Lung (tissue), 12 donors: ENCODE measurements around the gene CHP2. TPM values are rescaled to one million over a fixed set of nuclear protein-coding genes. Genes with fewer than 3 reads are reported as not detected.

Experiments
- ATAC-seq: fragments of 200-7000 bp; cut with Tn5 transposase; one replicate; pipeline ENCODE4 v1.9.1; 2020; ENCODE audit warnings: moderate number of reproducible peaks; ENCODE audit not compliant: insufficient read depth, low FRiP score
- DNase-seq, 3 donors: peaks; one replicate each; pipeline ENCODE4 v3.0.0-alpha.2; 2013 to 2017
- H3K27ac ChIP-seq, 2 donors: one replicate each; pipeline ENCODE4 v1.5.1; 2013; ENCODE audit warnings: mild to moderate bottlenecking in 2 of 2, moderate library complexity in 2 of 2, control low read depth in 1 of 2, inconsistent platforms in 1 of 2, low read depth in 1 of 2, low read length in 1 of 2
- H3K27me3 ChIP-seq, 3 donors: one replicate each; pipeline ENCODE4 v1.5.1; 2013; ENCODE audit warnings: low read length in 2 of 3; ENCODE audit not compliant: control insufficient read depth in 3 of 3, insufficient read depth in 3 of 3
- H3K36me3 ChIP-seq, 4 donors: one replicate each; pipeline ENCODE4 v1.5.1; 2013; ENCODE audit warnings: low read length in 4 of 4, mild to moderate bottlenecking in 1 of 4, moderate library complexity in 1 of 4; ENCODE audit not compliant: control insufficient read depth in 4 of 4, insufficient read depth in 4 of 4
- H3K4me1 ChIP-seq, 5 donors: one replicate each; pipeline ENCODE4 v1.5.1; 2013; ENCODE audit warnings: low read length in 5 of 5, mild to moderate bottlenecking in 2 of 5, moderate library complexity in 1 of 5; ENCODE audit not compliant: control insufficient read depth in 5 of 5, insufficient read depth in 5 of 5
- H3K4me3 ChIP-seq: one replicate; pipeline ENCODE4 v1.5.1; 2013; ENCODE audit warnings: mild to moderate bottlenecking, control low read depth, moderate library complexity
- H3K9ac ChIP-seq, 2 donors: one replicate each; pipeline ENCODE4 v1.5.1; 2013; ENCODE audit warnings: low read length in 2 of 2, control low read depth in 1 of 2; ENCODE audit not compliant: insufficient read depth in 1 of 2
- H3K9me3 ChIP-seq, 4 donors: one replicate each; pipeline ENCODE4 v1.5.1; 2013; ENCODE audit warnings: low read length in 3 of 4, mild to moderate bottlenecking in 1 of 4, moderate library complexity in 1 of 4; ENCODE audit not compliant: control insufficient read depth in 4 of 4, insufficient read depth in 3 of 4
- WGBS, 2 donors: extraction: QIAGEN DNeasy Blood & Tissue Kit; methylation state at CpG; one replicate each; pipeline ENCODE4 v1.1.7; 2013; 5-methylcytosine and 5-hydroxymethylcytosine counted together
- polyA plus RNA-seq, 2 donors: library from polyadenylated mRNA; stranded (reverse); fragments of 200-250 nt; gene quantifications; one replicate each; pipeline ENCODE4 v1.2.1, GENCODE V29; 2013
- total RNA-seq, 2 donors: library from RNA; depleted of rRNA in 1 of 2; stranded (reverse); fragments of >200 nt in 1 of 2; gene quantifications; one replicate each; pipeline ENCODE4 v1.2.1, GENCODE V29; 2014 to 2021
- TF ChIP-seq, protein P1 (sequence below): IDR thresholded peaks from 2 replicates; pipeline ENCODE4 v1.5.1; 2012; ENCODE audit warnings: mild to moderate bottlenecking; ENCODE audit errors: control extremely low read depth, extremely low read depth
- donor health status: control.
- donor health status: control.
- donor health status: Bipolar disorder and iron deficiency.
- donor health status: healthy.
- donor health status: DM: yes; HTN: yes; CAD: no.

The CHP2 gene
- total and polyA plus RNA-seq, 4 donors: 0.06 to 2.0 (median 0.06) TPM; not detected in 1

DNA sequence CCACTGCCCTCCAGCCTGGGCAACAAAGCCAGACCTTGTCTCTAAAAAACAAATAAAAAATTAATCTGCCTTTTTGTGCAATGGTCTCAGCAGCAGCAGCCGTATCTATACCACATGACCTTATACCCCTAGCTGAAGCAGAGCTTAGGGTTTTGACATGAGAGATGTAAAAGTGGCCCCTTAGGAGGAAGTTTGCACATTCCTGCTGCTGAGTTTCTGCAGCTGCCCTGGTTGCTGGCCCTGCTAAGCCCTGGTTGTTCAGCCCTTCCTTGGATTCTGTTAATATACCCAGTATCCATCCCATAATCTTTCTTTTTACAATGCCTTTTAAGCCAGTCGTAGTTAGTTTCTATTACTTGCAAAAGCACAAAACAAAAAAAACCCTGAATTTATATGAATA is 48.0 kb downstream of the CHP2 start:
- Histone ChIP-seq H3K9ac (no peak overlapping the region), H3K4me1 (peaks cover 0 to 13% (median 1%) of the 10 kb centered on the region in 5 donors), H3K36me3 (no peaks in the 10 kb centered on the region), H3K27ac (no peak overlapping the region), H3K9me3 (no peaks in the 10 kb centered on the region), H3K4me3 (no peak overlapping the region), H3K27me3 (no peaks in the 10 kb centered on the region)
- WGBS, 2 donors: 49 to 54% methylated on average over 2 of the region's 2 CpGs
- TF ChIP-seq, protein P1, sequence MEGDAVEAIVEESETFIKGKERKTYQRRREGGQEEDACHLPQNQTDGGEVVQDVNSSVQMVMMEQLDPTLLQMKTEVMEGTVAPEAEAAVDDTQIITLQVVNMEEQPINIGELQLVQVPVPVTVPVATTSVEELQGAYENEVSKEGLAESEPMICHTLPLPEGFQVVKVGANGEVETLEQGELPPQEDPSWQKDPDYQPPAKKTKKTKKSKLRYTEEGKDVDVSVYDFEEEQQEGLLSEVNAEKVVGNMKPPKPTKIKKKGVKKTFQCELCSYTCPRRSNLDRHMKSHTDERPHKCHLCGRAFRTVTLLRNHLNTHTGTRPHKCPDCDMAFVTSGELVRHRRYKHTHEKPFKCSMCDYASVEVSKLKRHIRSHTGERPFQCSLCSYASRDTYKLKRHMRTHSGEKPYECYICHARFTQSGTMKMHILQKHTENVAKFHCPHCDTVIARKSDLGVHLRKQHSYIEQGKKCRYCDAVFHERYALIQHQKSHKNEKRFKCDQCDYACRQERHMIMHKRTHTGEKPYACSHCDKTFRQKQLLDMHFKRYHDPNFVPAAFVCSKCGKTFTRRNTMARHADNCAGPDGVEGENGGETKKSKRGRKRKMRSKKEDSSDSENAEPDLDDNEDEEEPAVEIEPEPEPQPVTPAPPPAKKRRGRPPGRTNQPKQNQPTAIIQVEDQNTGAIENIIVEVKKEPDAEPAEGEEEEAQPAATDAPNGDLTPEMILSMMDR: no peak
- DNase-seq (peak; percentile 51 to 74 (median 61)), ATAC-seq (no peak)

DNA sequence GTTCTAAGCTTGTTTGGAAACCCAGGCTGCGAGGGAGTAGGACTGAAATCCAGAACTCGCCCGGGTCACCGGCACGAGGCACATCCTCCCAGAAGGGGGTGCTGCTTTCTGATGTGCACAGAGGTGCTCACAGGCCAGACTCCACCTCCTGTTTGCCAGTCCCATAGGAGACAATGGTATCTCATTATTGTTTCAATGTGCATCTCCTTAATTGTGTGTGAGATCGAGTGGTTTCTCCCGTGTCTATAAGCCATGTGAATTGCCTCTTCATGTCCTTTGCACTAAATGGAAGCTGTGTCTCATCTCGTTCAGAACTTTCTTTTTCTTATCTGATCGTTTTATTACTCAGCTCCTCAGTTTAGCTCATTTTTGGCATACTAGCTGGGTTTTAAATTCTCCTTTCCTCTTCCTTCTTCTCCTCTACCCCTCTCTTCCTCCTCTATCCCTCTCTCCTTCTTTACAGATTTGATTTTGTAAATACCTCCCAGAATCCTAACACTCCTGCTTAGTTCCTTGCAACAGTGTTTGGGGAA is 48.8 kb downstream of the CHP2 start:
- ATAC-seq: no peak
- DNase-seq: peak; percentile 66 to 77 (median 68)
- 5 to 13% methylated on average over 9 of the region's 9 CpGs for WGBS, 2 donors
- Histone ChIP-seq H3K9me3 (no peaks in the 10 kb centered on the region), H3K9ac (peak overlapping the region in 1 of 2 donors; percentile 1), H3K4me1 (peaks cover 0 to 13% (median 1%) of the 10 kb centered on the region in 5 donors), H3K4me3 (no peak overlapping the region), H3K36me3 (no peaks in the 10 kb centered on the region), H3K27me3 (no peaks in the 10 kb centered on the region), H3K27ac (no peak overlapping the region)
- TF ChIP-seq, protein P1: peak; percentile 46

DNA sequence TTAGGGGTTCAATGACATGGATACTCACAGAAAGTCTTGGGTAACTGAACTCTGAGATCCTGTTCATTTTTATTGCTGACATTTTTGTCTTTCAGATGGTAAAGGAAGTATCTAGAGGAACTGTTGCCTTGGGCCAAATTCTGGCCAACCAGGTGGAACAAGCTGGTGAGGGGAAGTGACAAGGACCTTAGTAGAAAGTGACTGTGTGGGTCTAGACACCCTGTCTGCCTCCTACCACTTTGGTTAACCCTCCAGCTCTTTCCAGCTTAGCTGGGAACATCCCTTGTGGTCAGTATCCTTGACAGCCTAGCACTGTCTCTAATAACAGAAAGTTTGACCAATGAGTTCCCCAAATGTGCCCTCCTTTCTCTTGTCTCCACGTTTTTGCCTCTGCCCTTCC is 52.2 kb downstream of the CHP2 start:
- 35 to 54% methylated on average over 1 of the region's 1 CpG for WGBS, 2 donors

More for the DNA sequence above, 52.2 kb downstream of the CHP2 start:
- DNase-seq (no peak), ATAC-seq (no peak)
- no peak overlapping the region for H3K4me3 ChIP-seq
- H3K27ac ChIP-seq: no peak overlapping the region
- H3K27me3 ChIP-seq: no peaks in the 10 kb centered on the region
- H3K9me3 ChIP-seq: peaks cover 0 to 2% (median 0%) of the 10 kb centered on the region in 4 donors
- no peaks in the 10 kb centered on the region for H3K36me3 ChIP-seq
- H3K9ac ChIP-seq: no peak overlapping the region
- TF ChIP-seq, protein P1: no peak
- H3K4me1 ChIP-seq: peaks cover 0 to 13% (median 1%) of the 10 kb centered on the region in 5 donors

Other genes with a start within 250 kb of the CHP2 start
- 100 to 1,000 TPM in 1 of 2 donors, 10 to 100 TPM in 1; 88.5 to 118 TPM for gene GGA2, start 244.5 kb upstream of the CHP2 start, total RNA-seq
- 10 to 100 TPM; 29.4 to 39.3 TPM for gene GGA2, start 244.5 kb upstream of the CHP2 start, polyA plus RNA-seq
- 10 to 100 TPM; 25.2 to 25.7 TPM for gene EARS2, start 197.7 kb upstream of the CHP2 start, total RNA-seq
- 10 to 100 TPM; 17.7 to 19.3 TPM for gene EARS2, start 197.7 kb upstream of the CHP2 start, polyA plus RNA-seq
- 10 to 100 TPM; 48.8 to 61.4 TPM for gene UBFD1, start 197.3 kb upstream of the CHP2 start, total RNA-seq
- 10 to 100 TPM in 1 of 2 donors, 1 to 10 TPM in 1; 8.5 to 13.9 TPM for gene UBFD1, start 197.3 kb upstream of the CHP2 start, polyA plus RNA-seq
- 10 to 100 TPM; 67.4 to 83.7 TPM for gene NDUFAB1, start 158.7 kb upstream of the CHP2 start, total RNA-seq
- gene NDUFAB1, start 158.7 kb upstream of the CHP2 start, polyA plus RNA-seq: 100 to 1,000 TPM in 1 of 2 donors, 10 to 100 TPM in 1; 96.5 to 127 TPM
- gene PALB2, start 113.7 kb upstream of the CHP2 start, total RNA-seq: 10 to 100 TPM in 1 of 2 donors, 1 to 10 TPM in 1; 8.3 to 12.0 TPM
- gene PALB2, start 113.7 kb upstream of the CHP2 start, polyA plus RNA-seq: 10 to 100 TPM in 1 of 2 donors, 1 to 10 TPM in 1; 6.3 to 12.9 TPM
- 10 to 100 TPM; 39.0 to 46.2 TPM for gene DCTN5, start 113.6 kb upstream of the CHP2 start, total RNA-seq
- gene DCTN5, start 113.6 kb upstream of the CHP2 start, polyA plus RNA-seq: 10 to 100 TPM; 10.5 to 30.4 TPM
- 1 to 10 TPM; 3.2 to 3.3 TPM for gene PLK1, start 76.1 kb upstream of the CHP2 start, total RNA-seq
- 1 to 10 TPM; 1.9 to 3.6 TPM for gene PLK1, start 76.1 kb upstream of the CHP2 start, polyA plus RNA-seq
- gene ERN2, start 41.8 kb upstream of the CHP2 start, total RNA-seq: 10 to 100 TPM in 1 of 2 donors, under 1 TPM in 1; 0.46 to 10.6 TPM
- gene ERN2, start 41.8 kb upstream of the CHP2 start, polyA plus RNA-seq: 1 to 10 TPM; 2.6 to 4.4 TPM
- gene PRKCB, start 81.0 kb downstream of the CHP2 start, total RNA-seq: 10 to 100 TPM; 24.3 to 46.4 TPM
- gene PRKCB, start 81.0 kb downstream of the CHP2 start, polyA plus RNA-seq: 10 to 100 TPM in 1 of 2 donors, 1 to 10 TPM in 1; 2.5 to 19.2 TPM